GM21423 (cell line): ENCODE results near the gene SSBP3.
"Not testable (repeated sequence)": the region's sequence is repeated elsewhere in the genome, so short reads cannot be mapped to it uniquely, and the experiment has no call there.

ENCODE experiments used
- ATAC-seq: cut with Tn5 transposase; IDR thresholded peaks from one replicate; pipeline ENCODE4 v1.9.1; 2021; ENCODE audit warnings: mild to moderate bottlenecking, moderate library complexity; ENCODE audit not compliant: unreplicated experiment

Gene SSBP3

DNA sequence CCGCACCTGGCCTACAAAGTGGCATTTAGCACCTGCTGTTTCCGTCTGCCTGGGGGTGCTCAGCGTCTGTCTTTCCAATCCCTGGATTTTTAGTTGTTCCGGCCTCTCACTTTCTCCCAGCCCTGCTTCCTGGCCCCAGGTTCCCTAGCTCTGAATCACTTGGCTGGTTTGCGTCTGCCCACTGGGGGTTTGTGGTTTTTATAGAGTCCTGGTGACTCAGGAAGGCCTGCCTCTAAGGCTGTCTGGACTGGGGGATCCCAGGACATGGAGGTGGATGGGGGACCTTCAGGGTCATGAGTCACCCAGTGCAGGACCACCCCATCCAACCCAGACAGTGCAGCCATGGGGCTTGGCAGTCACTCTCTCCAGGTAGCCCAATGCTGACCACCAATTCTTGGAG is 152.7 kb downstream of the SSBP3 start:
- no peak for ATAC-seq

DNA sequence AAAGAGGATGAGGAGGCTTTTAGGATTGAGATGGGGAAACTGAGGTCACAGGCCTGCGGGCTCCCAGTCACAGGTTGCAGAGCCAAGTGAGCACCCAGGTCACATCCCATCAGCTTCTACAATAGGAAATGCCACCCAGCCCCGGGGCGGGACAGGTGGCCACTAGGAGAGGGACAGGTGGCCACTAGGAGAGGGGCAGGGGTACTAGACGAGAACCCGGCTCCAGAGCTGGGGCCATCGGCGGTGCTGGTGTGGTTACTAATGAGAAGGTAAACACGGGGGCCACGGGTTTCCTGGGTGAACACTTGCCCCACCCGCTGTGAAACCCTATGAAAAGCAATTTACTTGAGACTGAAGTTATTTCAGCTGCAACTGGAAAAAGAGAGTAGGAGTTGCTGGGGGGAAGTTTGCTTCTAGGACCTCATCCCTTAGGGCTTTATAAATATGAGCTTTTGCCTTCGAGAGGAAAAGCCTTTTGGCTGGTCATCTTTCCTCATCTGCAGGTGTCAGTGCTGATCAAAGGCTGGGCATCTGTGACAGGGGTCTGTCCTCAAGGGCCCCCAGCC is 153.7 kb downstream of the SSBP3 start:
- ATAC-seq: no peak

DNA sequence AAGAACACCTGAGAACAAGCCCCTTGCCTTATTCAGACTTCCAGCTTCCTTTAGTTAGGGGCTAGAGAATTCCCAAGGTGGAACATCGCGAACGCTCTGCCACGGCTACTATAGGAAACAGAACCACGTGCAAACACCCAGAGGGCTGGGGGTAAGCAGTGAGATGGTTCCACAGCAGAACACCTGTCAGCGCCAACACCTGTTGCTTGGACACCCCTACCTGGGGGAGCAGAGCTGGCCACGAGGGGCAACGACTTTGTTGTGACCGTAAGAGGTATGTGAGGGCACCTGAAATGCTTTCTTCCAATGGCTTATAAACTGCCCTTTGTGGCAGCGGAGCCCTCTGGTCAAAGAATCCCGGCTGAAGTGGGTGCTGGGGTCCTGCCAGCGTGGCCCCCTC is 155.5 kb downstream of the SSBP3 start:
- no peak for ATAC-seq

DNA sequence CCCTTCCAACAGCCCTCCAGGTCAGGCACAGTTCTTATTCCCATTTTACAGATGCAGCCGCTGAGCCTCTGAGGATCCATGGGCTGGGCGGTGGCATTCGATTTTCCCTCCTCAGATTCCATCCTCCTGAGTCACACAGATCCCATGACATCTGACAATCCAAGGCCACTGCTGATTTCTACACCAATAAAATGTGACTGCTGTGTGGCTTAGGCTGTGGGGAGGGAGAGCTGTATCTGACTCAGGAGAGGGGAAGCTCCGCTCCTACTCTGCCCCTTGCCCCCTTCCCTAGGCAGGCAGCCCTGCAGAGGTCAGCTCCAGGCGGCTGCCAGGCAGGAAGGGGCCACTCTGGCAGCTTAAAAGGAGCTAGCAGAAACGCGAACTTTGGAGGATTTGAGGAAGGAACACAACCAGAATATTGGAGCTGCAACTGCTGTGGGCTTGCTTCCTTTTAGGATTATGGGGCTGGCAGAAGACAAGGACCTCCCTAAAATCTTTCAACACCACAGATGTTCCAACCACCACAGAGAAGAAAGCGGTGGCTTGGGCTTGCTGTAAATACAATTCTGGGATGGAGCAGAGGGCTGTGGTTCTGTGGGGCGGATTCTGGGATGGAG is 156.3 kb downstream of the SSBP3 start:
- ATAC-seq: no peak

DNA sequence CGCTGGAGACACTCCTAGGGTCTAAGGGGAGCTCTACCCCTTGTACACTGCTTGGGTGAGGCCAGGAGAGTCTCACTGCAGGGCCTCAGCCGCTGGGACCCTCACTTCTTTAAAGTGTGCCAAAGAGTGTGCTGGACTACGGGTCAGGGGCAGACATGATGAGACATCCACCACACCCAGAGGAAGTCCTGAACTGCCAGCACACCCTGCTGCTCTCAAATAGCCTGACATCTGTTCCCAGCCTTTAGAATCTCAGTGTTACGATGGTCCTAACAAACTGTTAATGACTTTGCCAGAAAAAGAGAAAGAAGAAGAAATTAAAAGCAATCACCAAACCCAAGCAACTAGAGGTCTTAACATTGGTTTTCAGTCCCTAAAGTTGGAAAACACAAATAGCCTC is 157.2 kb downstream of the SSBP3 start:
- ATAC-seq: no peak

DNA sequence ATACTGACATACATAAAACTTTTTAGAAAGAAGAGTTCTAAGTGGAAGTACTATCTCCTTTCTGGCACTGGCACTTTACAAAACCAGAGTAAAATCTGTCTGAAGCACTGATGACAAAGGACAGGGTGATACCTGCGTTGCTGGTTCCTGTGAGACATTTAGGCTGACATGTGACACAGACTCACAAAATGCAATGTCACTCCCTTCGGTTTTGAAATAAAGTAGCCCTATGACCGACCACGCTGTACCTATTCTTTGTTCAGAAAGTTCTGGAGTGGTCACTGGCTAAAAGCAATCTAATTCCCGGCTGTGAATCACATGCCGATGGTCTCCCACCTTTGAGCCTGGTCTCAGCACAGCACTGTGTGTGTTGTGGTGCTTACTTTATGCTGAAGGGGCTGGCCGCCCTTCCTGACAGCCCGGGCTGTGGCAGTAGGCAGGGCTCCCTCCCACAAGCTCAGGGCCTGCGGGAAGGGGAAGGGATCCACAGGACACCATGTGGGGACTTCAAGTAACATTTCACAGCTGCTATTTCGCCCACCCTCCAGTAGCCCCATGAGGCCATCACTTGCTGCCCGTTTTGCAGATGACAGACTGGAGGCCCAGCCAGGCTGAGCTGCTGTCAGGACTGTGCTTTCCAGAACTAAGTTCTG is 158.2 kb downstream of the SSBP3 start:
- no peak for ATAC-seq

DNA sequence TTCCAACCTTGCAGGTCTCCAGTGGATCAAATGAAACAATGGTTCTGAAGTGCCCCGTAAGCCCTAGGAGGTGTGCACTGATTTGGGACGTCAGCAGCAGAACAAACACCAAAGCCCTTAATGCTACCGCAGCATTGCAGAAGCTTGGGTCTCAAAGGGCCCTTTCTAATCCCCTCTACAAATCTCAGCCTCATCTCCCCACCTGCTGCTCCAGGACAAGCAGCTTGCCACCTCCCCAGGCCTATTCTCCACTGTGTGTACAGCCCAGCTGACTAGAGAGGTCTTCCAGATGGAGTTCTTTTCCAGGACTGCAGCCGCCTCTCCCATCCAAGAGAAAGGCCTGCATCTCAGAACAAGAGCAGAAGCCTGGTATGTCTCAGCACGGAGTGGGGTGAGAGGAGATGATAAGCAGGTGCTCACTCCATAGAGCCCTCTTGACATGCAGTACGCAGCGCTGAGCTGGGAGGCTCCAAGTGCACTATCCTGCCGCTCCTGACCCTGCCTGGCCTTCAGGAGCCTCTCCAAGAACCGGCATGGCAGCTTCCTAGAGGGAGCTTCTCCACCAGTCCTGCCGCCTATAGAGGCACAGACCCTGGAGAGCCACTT is 160.0 kb downstream of the SSBP3 start:
- no peak for ATAC-seq

DNA sequence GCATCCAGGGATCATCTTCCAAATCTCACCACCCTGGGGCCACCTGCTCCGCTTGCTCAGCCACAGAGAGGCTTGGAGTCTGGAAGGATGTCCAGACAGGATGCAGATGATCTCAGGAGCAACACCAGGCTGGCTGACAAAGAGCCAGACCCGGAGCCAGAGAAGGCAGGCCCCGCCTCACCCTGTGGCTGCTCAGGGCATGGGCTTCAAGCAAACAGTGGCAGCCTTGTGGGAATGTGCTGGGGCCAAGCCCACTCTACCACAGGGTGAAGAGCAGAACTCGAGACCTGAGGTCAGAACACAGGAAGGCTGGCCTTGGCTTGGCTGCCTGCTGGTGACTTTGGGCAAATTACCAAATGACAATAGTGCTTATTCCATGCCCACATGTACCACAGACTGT is 160.7 kb downstream of the SSBP3 start:
- no peak for ATAC-seq

DNA sequence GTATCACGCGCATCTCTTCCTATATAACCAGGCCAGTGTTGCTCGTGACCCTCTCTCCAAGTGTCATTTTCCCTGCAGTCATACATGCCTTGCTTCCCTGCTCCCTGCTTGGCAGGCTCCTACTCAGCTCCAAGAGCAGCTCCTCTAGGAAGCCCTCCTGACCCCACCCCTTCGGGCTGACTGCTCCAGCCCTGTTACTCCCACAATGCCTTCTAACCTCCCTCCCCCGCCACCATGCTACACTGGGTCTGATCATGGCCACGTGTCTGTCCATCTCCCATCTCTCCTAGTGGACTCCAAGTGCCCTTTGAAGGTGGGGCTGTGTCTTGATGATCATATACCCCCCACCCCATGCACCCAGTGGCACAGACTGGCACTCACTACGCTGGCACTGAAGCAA is 161.5 kb downstream of the SSBP3 start:
- ATAC-seq: no peak

DNA sequence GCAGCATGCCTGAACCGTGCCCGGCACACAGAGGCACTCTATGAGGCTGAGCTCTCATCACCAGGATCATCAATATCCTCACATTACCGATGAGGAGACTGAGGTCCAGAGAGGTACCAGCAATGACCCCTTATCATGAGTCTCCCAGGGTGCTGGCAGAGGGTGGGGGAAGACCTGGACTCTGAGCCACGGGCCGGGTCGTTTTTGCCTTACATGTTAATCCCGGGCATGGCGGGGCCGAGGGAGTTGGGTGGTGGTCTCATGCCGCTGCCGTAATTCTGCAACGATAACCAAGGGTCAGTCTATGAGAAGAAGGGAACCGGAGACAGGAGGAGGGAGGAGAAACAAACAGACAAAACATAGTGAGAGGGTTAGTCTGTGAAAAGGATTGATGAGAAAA is 163.2 kb downstream of the SSBP3 start:
- no peak for ATAC-seq

DNA sequence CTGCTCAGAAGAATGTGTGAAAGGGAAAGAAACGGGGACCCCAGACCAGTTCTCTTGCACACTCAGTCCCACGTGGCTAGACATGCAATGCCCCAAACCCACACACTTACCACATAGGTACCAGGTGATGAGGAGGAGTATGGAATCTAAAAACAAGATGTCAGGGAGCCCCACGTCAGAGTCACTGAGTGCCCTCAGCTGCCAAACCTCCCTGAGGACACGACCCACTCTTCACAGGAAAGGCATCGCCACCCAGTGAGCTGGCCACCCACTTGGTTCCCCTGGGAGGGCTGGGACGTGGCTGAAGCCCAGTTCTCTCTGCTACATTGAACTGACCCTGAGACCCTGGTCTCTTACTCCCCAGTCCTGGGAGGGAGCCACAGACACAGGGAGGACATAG is 164.8 kb downstream of the SSBP3 start:
- ATAC-seq: no peak

DNA sequence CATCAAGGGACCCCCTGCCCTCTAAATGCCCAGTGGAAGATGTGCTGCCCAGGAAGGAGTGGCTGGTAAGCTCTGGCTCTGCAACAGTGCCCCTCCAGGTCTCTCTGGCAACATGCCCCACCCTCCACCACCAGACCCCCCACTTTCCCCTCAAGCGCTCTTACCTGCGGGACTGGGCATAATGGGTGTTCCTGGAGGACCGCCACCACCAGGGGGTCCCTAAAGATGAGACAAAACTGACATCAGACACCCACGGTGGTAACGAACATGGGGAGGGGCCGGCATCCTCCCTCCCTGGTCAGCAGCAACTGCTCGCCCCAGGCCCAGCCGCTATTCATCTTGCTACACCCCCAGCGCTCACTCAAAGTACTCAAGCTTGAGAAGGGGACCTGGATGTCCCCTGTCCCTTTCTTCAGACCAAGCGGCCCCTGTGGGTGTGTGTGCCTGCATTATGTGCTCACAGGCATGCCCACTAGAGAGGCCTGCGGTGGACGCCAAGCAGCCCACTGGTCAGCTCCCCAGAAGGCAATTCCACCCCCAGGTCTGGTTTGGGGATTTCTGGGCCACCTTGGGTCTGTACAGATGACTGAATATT is 165.4 kb downstream of the SSBP3 start:
- ATAC-seq: no peak

DNA sequence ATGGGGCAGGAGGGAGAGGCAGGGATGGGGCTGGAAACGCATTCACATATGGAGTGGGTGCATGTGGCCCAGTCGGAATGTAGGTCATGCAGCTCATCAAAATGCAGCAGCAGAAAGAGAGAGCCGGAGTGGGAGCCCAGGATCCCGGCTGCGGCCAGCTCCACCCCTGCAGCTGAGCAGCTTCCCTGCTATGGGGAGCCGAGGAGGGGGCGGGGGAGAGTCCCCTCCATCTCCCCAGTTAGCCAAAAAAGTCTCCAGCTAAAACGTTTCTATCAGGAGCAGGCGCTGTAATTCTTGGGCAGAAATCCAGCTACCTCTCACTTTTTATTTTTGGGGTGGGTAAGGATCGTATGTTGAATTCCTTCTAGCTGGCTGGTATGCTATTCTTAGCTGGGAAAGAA is 166.6 kb downstream of the SSBP3 start:
- no peak for ATAC-seq

DNA sequence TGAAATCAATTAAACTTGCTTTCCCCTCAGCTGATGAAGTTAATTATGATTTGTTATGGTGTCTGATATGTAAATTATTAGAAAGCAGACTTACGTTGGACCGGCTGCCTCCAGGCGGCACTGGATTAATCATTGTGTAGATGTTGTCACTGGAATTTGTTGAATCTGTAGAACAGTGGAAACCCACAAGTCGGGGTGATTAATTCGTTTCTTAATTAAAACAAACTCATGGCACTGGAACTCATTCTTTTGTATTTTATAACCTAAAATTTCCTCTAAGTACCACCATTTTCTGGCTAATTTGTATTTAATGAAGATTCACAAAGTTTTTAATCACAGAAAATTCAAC is 167.2 kb downstream of the SSBP3 start:
- ATAC-seq: no peak

DNA sequence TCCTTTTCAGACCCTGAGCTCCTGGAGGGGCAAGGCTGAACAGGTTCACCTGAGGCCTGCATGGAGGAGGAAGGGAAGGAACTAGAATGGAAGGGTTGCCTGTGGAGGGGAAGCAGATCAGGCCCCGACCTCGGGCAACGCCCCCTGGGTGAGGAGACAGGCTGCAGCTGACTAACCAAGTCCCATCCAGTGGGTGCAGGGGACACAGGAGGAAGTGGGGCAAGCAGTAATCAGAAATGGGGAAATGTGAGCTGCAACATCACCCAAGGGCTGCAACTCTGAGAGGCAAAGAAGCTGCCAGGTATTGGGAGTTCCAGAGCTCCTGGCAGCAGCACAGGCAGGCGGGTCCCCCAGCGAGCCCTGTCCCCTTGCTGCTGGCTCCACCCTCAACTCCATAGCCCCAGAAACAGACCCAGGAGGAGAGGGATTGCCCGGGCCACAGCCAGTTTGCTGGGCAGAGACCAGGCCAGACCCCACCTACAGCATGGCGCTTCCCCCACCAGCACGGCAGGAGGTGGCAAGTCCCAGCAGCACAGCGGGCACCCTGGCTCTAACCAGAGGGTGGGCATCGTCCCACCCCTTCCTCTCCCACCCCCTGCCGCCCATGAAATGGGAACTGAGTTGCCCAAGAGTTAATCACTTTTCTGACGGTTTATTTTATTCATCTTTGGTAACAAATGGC is 167.7 kb downstream of the SSBP3 start:
- ATAC-seq: no peak

DNA sequence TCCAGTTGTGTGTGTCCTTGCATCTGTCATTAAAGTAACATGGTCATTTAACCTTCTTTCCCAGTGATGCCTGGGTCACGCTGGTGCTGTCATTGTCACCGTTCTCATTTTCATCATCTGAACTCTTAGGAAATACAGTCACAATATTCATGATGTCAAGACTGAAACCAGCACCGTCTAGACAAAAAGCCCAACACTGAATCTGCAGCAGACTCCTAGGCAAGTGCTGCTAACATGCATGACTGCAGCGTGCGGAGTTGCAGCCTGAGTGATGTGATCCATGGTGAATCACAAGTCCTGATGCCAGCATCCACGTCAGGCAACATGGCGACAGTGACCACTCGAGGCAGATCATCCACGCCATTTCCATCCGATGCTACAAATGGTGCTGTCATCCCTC is 168.6 kb downstream of the SSBP3 start:
- ATAC-seq: no peak

DNA sequence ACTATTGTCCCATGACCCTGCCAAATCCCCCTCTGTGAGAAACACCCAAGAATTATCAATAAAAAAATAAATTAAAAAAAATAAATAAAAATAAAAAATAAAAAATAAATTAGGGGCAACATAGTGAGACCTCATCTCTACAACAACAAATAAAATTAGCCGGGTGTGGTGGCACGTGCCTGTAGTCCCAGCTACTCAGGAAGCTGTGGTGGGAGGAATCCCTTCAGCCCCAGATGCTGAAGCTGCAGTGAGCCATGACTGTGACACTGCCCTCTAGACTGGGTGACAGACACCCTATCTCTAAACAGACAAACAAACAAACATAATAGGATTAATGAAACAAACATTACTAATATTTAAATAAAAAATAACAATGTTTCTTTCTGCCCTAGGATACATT is 171.9 kb downstream of the SSBP3 start:
- no peak for ATAC-seq

DNA sequence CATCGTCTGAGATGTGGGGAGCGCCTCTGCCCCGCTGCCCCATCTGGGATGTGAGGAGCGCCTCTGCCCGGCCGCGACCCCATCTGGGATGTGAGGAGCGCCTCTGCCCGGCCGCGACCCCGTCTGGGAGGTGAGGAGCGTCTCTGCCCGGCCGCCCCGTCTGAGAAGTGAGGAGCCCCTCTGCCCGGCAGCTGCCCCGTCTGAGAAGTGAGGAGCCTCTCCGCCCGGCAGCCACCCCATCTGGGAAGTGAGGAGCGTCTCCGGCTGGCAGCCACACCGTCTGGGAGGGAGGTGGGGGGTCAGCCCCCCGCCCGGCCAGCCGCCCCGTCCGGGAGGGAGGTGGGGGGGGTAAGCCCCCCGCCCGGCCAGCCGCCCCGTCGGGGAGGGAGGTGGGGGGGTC is 173.0 kb downstream of the SSBP3 start:
- not testable (repeated sequence) for ATAC-seq

DNA sequence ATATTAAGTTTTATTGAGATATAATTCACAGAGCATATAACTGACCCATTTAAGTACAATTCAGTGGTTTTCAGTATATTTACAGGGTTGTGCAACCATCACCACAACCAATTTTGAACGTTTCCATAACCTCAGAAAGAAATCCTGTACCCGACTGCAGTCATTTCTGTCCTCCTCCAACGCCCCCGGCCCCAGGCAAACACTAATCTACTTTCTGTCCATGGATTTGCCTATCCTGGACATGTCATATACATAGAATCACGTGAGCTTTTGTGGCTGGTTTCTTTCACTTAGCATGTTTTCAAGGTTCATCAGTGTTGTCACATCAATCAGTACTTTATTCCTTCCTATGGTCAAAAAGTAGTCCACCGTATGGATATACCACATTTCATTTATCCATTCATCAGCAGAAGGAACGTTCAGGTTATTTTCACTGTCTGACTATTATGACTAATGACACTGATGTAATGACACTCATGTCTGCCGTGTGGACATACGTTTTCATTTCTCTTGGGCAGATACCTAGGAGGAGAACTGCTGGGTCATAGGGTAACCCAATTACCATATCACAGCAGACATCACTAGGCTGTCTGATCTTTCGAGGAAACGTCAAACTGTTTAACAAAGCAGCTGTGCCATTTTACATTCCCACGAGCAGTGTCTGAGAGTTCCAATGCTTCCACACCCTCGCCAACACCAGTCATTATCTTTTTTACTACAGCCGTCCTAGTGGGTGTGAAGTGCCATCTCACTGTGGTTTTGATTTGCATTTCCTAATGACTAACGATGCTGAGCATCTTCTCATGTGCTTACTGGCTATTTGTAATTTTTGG is 175.5 kb downstream of the SSBP3 start:
- ATAC-seq: no peak

DNA sequence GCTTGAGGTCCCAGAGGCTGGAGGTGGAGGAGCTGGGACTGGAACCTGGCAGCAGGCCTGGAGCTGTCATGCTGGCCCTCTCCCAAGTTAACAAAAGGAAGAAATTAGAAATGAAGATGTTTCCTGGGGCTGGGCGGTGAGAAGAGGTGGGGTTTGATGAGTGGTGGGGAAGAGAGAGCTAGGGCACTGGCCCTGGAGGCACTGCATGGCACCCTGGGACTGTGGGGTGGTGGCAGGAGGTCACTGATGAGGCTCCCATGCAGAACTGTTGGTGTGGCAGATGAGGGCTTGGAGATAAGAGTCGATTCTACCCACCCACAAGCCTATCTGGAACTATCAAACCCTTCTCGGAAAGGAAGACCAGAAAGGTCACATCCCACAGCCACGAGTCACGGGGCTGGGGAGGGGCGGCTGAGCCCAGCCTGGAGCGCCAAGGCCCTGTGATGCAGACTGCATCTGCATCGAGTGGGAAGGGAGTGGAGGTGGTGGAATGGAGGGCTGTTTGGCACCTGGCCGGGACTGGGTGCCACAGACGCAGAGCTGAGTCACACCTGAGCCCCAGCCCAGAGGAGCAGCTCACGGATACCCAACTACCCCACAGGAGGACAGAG is 176.8 kb downstream of the SSBP3 start:
- ATAC-seq: no peak
